RWPE2 (cell line): ENCODE results near the gene IFNGR1.

Experiments used
- ATAC-seq: fragments of 200-7000 bp; cut with Tn5 transposase; 3 replicates; pipeline ENCODE4 v1.9.1; 2021; ENCODE audit warnings: low read depth
- DNase-seq: peaks from one replicate; pipeline ENCODE4 v3.0.0-alpha.2; 2020; ENCODE audit warnings: low spot score
- H3K27ac ChIP-seq: fragments of 450-650 bp; 2 replicates; pipeline ENCODE4 v1.5.1; 2017; ENCODE audit warnings: mild to moderate bottlenecking; ENCODE audit not compliant: poor library complexity, severe bottlenecking
- H3K27me3 ChIP-seq: fragments of 250-450 bp; sonication (Bioruptor Pico); 2 replicates; pipeline ENCODE4 v1.5.1; 2021; ENCODE audit warnings: mild to moderate bottlenecking, moderate library complexity; ENCODE audit not compliant: insufficient read depth, poor library complexity, severe bottlenecking
- H3K36me3 ChIP-seq: fragments of 250-450 bp; sonication (Bioruptor Pico); 2 replicates; pipeline ENCODE4 v1.5.1; 2020; ENCODE audit warnings: low read depth, mild to moderate bottlenecking, moderate library complexity
- H3K4me1 ChIP-seq: fragments of 250-450 bp; sonication (Bioruptor Pico); 2 replicates; pipeline ENCODE4 v1.5.1; 2021; ENCODE audit warnings: mild to moderate bottlenecking, moderate library complexity; ENCODE audit not compliant: insufficient read depth, poor library complexity, severe bottlenecking
- H3K4me3 ChIP-seq: fragments of 250-450 bp; sonication (Bioruptor Pico); 2 replicates; pipeline ENCODE4 v1.5.1; 2021; ENCODE audit warnings: mild to moderate bottlenecking, moderate library complexity; ENCODE audit not compliant: severe bottlenecking
- H3K9me3 ChIP-seq: fragments of 250-450 bp; sonication (Bioruptor Pico); 2 replicates; pipeline ENCODE4 v1.5.1; 2021; ENCODE audit warnings: mild to moderate bottlenecking, moderate library complexity; ENCODE audit not compliant: severe bottlenecking
- CTCF ChIP-seq: fragments of 450-650 bp; IDR thresholded peaks from one replicate; pipeline ENCODE4 v1.5.1; 2017; ENCODE audit warnings: mild to moderate bottlenecking, moderate library complexity; ENCODE audit not compliant: poor library complexity, severe bottlenecking

IFNGR1 gene

GRCh38 chr6:137155830-137156229, 63.4 kb downstream of the IFNGR1 start:
- peak; percentile 37 for TF ChIP-seq CTCF
- no peaks in the 10 kb centered on the region for H3K27me3 ChIP-seq
- no peaks in the 10 kb centered on the region for H3K9me3 ChIP-seq
- peak; percentile 84 for ATAC-seq
- peak overlapping the region; percentile 43 for H3K27ac ChIP-seq
- H3K36me3 ChIP-seq, result no peaks in the 10 kb centered on the region
- no peak overlapping the region for H3K4me3 ChIP-seq
- no peak for DNase-seq
- peaks cover 45% of the 10 kb centered on the region for H3K4me1 ChIP-seq

- no peaks in the 10 kb centered on the region for H3K27me3 ChIP-seq
Observed at GRCh38 chr6:137150072-137150471, 69.1 kb downstream of the IFNGR1 start.

GRCh38 chr6:137149035-137149393, 70.2 kb downstream of the IFNGR1 start:
- Histone ChIP-seq H3K4me3 (no peak overlapping the region), H3K4me1 (peaks cover 4% of the 10 kb centered on the region), H3K27me3 (no peaks in the 10 kb centered on the region), H3K27ac (no peak overlapping the region), H3K36me3 (no peaks in the 10 kb centered on the region), H3K9me3 (no peaks in the 10 kb centered on the region)
- DNase-seq (no peak), ATAC-seq (no peak)
- TF ChIP-seq CTCF, result no peak

More at GRCh38 chr6:137150072-137150471, 69.1 kb downstream of the IFNGR1 start:
- peaks cover 5% of the 10 kb centered on the region for H3K4me1 ChIP-seq
- H3K9me3 ChIP-seq, result no peaks in the 10 kb centered on the region
- ATAC-seq (no peak), DNase-seq (no peak)
- TF ChIP-seq CTCF, result no peak
- no peak overlapping the region for H3K4me3 ChIP-seq
- no peaks in the 10 kb centered on the region for H3K36me3 ChIP-seq
- no peak overlapping the region for H3K27ac ChIP-seq

DNA sequence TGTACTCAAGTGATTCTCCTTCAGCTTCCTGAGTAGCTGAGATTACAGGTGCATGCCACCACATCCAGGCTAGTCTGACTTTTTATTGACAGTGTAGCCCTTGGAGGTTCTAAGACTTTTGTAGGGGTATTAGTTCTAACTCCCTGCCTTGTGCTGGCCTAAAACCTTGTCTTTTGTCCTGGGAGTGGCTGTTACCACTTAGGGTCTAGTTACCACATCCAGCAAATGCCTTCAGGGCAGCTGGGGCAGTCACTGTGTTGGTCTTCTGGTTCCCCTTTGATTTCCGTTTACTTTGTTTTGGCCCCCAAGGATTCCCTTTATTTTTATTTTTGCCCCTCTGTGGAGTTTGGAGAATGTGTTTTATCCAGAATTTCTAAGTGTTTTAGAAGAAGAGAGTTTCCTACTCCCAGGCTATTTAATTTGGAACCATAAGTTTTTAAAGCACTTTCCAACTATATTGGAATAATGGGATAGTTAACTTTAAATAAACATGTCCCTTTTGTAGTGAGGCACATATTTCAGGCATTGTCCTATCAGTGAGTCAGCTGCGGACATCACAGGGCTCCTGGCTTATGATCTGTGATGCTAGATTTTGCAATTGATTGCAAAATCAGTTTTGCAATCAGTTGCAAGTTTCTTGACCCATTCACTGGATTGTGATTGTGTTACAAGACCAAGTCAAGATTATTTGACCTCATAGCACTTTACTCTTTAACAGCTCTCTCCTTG, 70.7 kb downstream of the IFNGR1 start:
- Histone ChIP-seq H3K27me3 (no peaks in the 10 kb centered on the region), H3K27ac (no peak overlapping the region), H3K4me1 (peaks cover 4% of the 10 kb centered on the region), H3K4me3 (no peak overlapping the region), H3K9me3 (no peaks in the 10 kb centered on the region), H3K36me3 (no peaks in the 10 kb centered on the region)
- no peak for DNase-seq
- peak; percentile 70 for ATAC-seq
- no peak for TF ChIP-seq CTCF
